ENCODE data around the gene PALM. TPM values are rescaled to one million over a fixed set of nuclear protein-coding genes. Genes with fewer than 3 reads are reported as not detected.
"Not testable (repeated sequence)": the region's sequence is repeated elsewhere in the genome, so short reads cannot be mapped to it uniquely, and the experiment has no call there.

Gene PALM
- total RNA-seq, 5 donors from 2014 or later (not counting 1 experiment from before 2014, with no cell fraction given), result 0.19 to 0.57 (median 0.41) TPM; not detected in 1

DNA sequence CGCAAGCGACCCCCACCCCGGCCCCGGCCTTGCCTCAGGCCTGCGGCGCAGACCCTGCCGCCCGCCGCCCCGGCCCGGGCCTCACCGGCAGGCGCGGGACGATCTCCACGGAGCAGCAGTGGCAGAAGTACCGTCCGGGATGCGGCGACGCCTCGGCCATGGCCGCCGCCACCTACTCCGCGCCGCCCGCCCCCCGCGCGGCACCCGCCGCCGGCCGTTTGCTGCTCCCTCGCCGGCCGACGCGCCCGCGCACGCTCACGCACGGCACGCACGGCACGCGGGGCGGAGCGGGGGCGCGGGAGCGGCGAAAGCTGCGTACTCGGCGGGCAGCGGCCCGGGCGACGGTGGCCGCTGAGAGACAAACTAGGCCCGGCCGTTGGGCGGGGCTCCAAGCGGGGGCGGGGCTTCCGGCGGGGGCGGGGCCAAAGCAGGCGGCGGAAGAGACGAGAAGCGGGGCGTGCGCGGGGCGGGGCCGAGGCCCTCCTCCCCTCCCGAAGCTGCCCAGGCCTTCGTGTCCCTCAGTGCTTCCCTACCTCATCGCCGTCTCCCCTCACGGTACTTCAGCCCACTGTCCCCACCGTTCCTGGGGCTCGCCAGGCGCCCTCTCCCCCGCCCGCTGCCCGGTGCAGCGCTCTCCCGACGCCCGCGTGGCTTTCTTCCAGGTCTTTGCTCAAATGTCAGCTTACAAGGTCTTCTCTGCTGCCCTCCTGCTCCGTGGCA, 45.6 kb upstream of the PALM start, which contains the start of gene RNF126:
TSS of gene RNF126 (minus strand) at position 253 of the 720 bp plus-strand sequence. CDS start at position 160, 93 bp downstream.
- CTCF ChIA-PET, result interaction anchor here in 1 of 2 donors (0.6 to 0.7 kb wide), 5 partner anchors 27 to 762 kb away, joined by 3 to 5 read pairs (median 3); partner anchors contain the start of genes BSG and PTBP1
- H3K27ac ChIP-seq (ENCODE audit: low read length), result peak within 1 kb of the TSS; percentile 98
- peak within 1 kb of the TSS; percentile 86 to 87 for H3K4me3 ChIP-seq (ENCODE audit: control insufficient read depth in 1 of 2, extremely low read depth in 1 of 2, low read length in 1 of 2)
- peaks cover 0 to 4% of the 10 kb centered on the region in 2 experiments for H3K27me3 ChIP-seq (replicated peaks in 1 of 2; ENCODE audit: control insufficient read depth in 2 of 2, extremely low read depth in 1 of 2, insufficient read depth in 2 of 2, low read length in 1 of 2)
- Mint-ChIP-seq H3K27me3 (no peaks in the 10 kb centered on the region), H3K27ac (peak within 1 kb of the TSS; percentile 97), H3K9me3 (no peaks in the 10 kb centered on the region), H3K4me3 (peak within 1 kb of the TSS; percentile 95 to 98 (median 96)), H3K36me3 (peaks cover 2% of the 10 kb centered on the region), H3K4me1 (peaks cover 35 to 47% (median 46%) of the 10 kb centered on the region in 3 donors)
- ATAC-seq (replicated peaks in 1 of 4), result peak; percentile 51 to 71 (median 59)
- no peaks in the 10 kb centered on the region for H3K9me3 ChIP-seq
- POLR2A ChIA-PET, result interaction anchor here in 1 of 2 donors (0.8 kb wide), 1 partner anchor 80 kb away, joined by 4 read pairs; no protein-coding TSS in a partner anchor
- peaks cover 12 to 61% of the 10 kb centered on the region in 2 experiments for H3K4me1 ChIP-seq (ENCODE audit: control insufficient read depth in 1 of 2, extremely low read depth in 1 of 2, insufficient read depth in 2 of 2, low read length in 2 of 2)
- DNase-seq, result peak; percentile 82 to 97 (median 92)
- H3K36me3 ChIP-seq (ENCODE audit: control insufficient read depth in 2 of 2, extremely low read depth in 1 of 2, insufficient read depth in 1 of 2, low read length in 1 of 2), result peaks cover 0 to 7% of the 10 kb centered on the region in 2 donors
- under 1% methylated on average over 93 of the region's 97 CpGs for WGBS (ENCODE audit: insufficient coverage)

DNA sequence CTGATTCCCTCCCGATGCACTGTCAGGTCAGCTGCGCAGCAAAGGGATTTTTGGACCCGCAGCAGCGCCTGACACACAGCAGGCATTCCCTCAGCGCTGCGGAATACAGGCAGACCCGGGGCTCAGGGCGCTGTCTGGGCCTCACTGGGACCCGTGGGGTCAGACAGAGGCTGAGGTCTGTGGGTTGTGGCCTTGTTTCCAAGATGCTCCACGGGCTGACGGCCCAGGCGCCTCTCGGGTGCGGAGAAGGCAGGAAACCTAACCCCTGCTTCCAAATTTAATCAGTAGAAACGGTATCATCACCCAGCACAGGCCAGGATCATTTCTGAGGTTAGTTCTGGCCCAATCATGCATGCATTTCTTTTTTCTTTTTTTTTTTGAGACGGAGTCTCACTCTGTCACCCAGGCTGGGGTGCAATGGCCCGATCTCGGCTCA, 45.0 kb upstream of the PALM start:
- DNase-seq (no peak), ATAC-seq (replicated peaks in 1 of 4) (no peak)
- Mint-ChIP-seq H3K27me3 (no peaks in the 10 kb centered on the region), H3K4me1 (peaks cover 33 to 47% (median 40%) of the 10 kb centered on the region in 3 donors), H3K4me3 (peak overlapping the region; percentile 73 to 98 (median 75)), H3K9me3 (no peaks in the 10 kb centered on the region), H3K36me3 (peaks cover 2% of the 10 kb centered on the region), H3K27ac (peak overlapping the region; percentile 89 to 91)
- WGBS (ENCODE audit: insufficient coverage), result 57% methylated on average over 15 of the region's 18 CpGs
- CTCF ChIA-PET, result interaction anchor here in 1 of 2 donors (0.6 kb wide), 1 partner anchor 133 kb away, joined by 3 read pairs; the partner anchor contains the start of gene PTBP1
- H3K27ac ChIP-seq (ENCODE audit: low read length), result peak overlapping the region; percentile 87
- H3K36me3 ChIP-seq (ENCODE audit: control insufficient read depth in 2 of 2, extremely low read depth in 1 of 2, insufficient read depth in 1 of 2, low read length in 1 of 2), result peaks cover 0 to 2% of the 10 kb centered on the region in 2 donors
- peaks cover 0 to 4% of the 10 kb centered on the region in 2 experiments for H3K27me3 ChIP-seq (replicated peaks in 1 of 2; ENCODE audit: control insufficient read depth in 2 of 2, extremely low read depth in 1 of 2, insufficient read depth in 2 of 2, low read length in 1 of 2)
- H3K4me3 ChIP-seq (ENCODE audit: control insufficient read depth in 1 of 2, extremely low read depth in 1 of 2, low read length in 1 of 2), result peak overlapping the region; percentile 33 to 46
- H3K9me3 ChIP-seq, result no peaks in the 10 kb centered on the region
- POLR2A ChIA-PET, result interaction anchor here in 1 of 2 donors (0.8 kb wide), 1 partner anchor 80 kb away, joined by 4 read pairs; no protein-coding TSS in a partner anchor
- H3K4me1 ChIP-seq (ENCODE audit: control insufficient read depth in 1 of 2, extremely low read depth in 1 of 2, insufficient read depth in 2 of 2, low read length in 2 of 2), result peaks cover 12 to 55% of the 10 kb centered on the region in 2 experiments

DNA sequence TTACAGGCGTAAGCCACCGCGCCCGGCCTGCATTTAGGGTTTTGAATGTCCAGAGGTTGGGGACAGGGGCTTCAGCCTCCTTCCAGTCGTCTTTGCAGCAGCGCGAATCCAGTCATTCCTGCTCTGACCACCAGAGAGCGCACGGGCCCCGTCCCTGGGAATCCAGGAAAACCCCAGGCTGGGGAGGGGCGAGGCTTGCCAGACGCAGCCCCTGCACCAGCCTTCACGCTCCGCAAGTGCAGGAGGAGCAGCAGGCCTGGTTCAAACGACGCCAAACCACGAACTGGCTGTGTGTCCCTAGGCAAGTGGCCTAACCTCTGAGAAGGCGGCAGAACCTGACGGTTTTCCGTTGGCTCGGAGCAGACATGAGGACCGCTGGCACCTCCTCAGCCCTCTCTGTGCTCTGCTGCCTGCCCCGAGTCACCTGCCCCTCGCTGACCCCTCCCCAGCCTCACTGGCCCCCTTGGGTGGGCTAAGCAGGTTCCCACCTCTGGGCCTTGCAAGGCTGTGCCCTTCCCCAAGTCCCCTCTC, 43.8 kb upstream of the PALM start:
- peak overlapping the region; percentile 48 to 74 for H3K27ac Mint-ChIP-seq
- CTCF ChIA-PET, result interaction anchor here in 1 of 2 donors (0.7 kb wide), 1 partner anchor 178 kb away, joined by 3 read pairs; no protein-coding TSS in a partner anchor
- peaks cover 2 to 3% of the 10 kb centered on the region in 2 donors for H3K27me3 Mint-ChIP-seq
- no peaks in the 10 kb centered on the region for H3K9me3 ChIP-seq
- peaks cover 6 to 43% of the 10 kb centered on the region in 2 experiments for H3K4me1 ChIP-seq (ENCODE audit: control insufficient read depth in 1 of 2, extremely low read depth in 1 of 2, insufficient read depth in 2 of 2, low read length in 2 of 2)
- no peak overlapping the region for H3K27ac ChIP-seq (ENCODE audit: low read length)
- peaks cover 0 to 7% of the 10 kb centered on the region in 2 experiments for H3K27me3 ChIP-seq (replicated peaks in 1 of 2; ENCODE audit: control insufficient read depth in 2 of 2, extremely low read depth in 1 of 2, insufficient read depth in 2 of 2, low read length in 1 of 2)
- POLR2A ChIA-PET, result no interaction called here
- H3K4me3 Mint-ChIP-seq, result peak overlapping the region; percentile 34 to 98 (median 51)
- ATAC-seq (replicated peaks in 1 of 4) (peak in 1 of 4 experiments; percentile 13), DNase-seq (peak; percentile 46 to 92 (median 72))
- peak overlapping the region in 1 of 2 donors; percentile 7 for H3K4me3 ChIP-seq (ENCODE audit: control insufficient read depth in 1 of 2, extremely low read depth in 1 of 2, low read length in 1 of 2)
- no peaks in the 10 kb centered on the region for H3K9me3 Mint-ChIP-seq
- H3K36me3 Mint-ChIP-seq, result peaks cover 2% of the 10 kb centered on the region
- H3K36me3 ChIP-seq (ENCODE audit: control insufficient read depth in 2 of 2, extremely low read depth in 1 of 2, insufficient read depth in 1 of 2, low read length in 1 of 2), result no peaks in the 10 kb centered on the region
- WGBS (ENCODE audit: insufficient coverage), result 11% methylated on average over 21 of the region's 24 CpGs
- H3K4me1 Mint-ChIP-seq, result peaks cover 23 to 41% (median 30%) of the 10 kb centered on the region in 3 donors

DNA sequence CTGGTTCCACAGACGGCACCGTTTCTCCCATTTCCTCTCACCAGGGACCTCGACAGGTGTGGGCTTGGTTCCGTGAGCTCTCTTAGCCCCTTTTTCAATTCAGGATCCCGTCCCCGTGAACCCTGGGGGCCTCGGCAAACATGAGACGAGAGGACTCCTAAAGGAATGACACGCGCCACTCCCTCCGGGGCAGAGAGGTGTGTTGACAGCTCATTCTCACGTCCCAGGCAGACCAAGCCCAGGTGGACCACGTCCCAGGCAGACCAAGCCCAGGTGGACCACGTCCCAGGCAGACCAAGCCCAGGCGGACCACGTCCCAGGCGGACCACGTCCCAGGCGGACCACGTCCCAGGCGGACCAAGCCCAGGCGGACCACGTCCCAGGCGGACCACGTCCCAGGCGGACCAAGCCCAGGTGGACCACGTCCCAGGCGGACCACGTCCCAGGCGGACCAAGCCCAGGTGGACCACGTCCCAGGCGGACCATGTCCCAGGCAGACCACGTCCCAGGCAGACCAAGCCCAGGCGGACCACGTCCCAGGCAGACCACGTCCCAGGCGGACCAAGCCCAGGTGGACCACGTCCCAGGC, 41.7 kb upstream of the PALM start:
- H3K4me3 Mint-ChIP-seq; H3K4me3 ChIP-seq (ENCODE audit: control insufficient read depth in 1 of 2, extremely low read depth in 1 of 2, low read length in 1 of 2); H3K27ac Mint-ChIP-seq; H3K27me3 Mint-ChIP-seq; H3K36me3 Mint-ChIP-seq; DNase-seq; H3K9me3 Mint-ChIP-seq; H3K9me3 ChIP-seq; ATAC-seq (replicated peaks in 1 of 4); H3K36me3 ChIP-seq (ENCODE audit: control insufficient read depth in 2 of 2, extremely low read depth in 1 of 2, insufficient read depth in 1 of 2, low read length in 1 of 2); H3K27ac ChIP-seq (ENCODE audit: low read length); POLR2A ChIA-PET: not testable (repeated sequence)
- 84% methylated on average over 28 of the region's 38 CpGs for WGBS (ENCODE audit: insufficient coverage)
- H3K4me1 ChIP-seq (ENCODE audit: control insufficient read depth in 1 of 2, extremely low read depth in 1 of 2, insufficient read depth in 2 of 2, low read length in 2 of 2), result peaks cover 4 to 22% of the 10 kb centered on the region in 2 experiments
- H3K27me3 ChIP-seq (replicated peaks in 1 of 2; ENCODE audit: control insufficient read depth in 2 of 2, extremely low read depth in 1 of 2, insufficient read depth in 2 of 2, low read length in 1 of 2), result peaks cover 0 to 23% of the 10 kb centered on the region in 2 experiments
- H3K4me1 Mint-ChIP-seq, result peaks cover 16 to 21% (median 18%) of the 10 kb centered on the region in 3 donors
- CTCF ChIA-PET, result interaction anchor here in 1 of 2 donors (0.7 kb wide), 1 partner anchor 12 kb away, joined by 3 read pairs; no protein-coding TSS in a partner anchor

DNA sequence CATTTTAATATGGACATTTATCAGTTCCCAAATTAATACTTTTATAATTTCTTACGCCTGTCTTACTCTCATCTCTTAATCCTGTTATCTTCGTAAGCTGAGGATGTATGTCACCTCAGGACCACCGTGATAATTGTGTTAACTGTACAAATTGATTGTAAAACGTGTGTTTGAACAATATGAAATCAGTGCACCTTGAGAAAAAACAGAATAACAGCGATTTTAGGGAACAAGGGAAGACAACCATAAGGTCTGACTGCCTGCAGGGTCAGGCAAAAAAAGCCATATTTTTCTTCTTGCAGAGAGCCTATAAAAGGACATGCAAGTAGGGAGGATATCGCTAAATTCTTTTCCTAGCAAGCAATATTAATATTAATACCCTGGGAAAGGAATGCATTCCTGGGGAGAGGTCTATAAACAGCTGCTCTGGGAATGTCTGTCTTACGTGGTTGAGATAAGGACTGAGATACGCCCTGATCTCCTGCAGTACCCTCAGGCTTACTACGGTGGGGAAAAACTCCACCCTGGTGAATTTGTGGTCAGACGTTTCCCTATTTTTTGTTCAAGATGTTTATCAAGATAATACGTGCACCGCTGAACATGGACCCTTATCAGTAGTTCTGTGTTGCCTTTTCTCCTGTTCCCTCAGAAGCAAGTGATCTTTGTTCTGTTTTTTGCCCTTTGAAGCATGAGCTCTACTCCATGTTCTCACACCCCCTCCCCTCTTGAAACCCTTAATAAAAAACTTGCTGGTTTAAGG, 39.9 kb upstream of the PALM start:
- DNase-seq; CTCF ChIA-PET; H3K4me3 Mint-ChIP-seq; H3K27ac Mint-ChIP-seq; ATAC-seq (replicated peaks in 1 of 4); H3K27ac ChIP-seq (ENCODE audit: low read length); H3K4me3 ChIP-seq (ENCODE audit: control insufficient read depth in 1 of 2, extremely low read depth in 1 of 2, low read length in 1 of 2); H3K36me3 Mint-ChIP-seq; H3K9me3 Mint-ChIP-seq; H3K27me3 Mint-ChIP-seq; H3K9me3 ChIP-seq; H3K36me3 ChIP-seq (ENCODE audit: control insufficient read depth in 2 of 2, extremely low read depth in 1 of 2, insufficient read depth in 1 of 2, low read length in 1 of 2): not testable (repeated sequence)
- H3K4me1 ChIP-seq (ENCODE audit: control insufficient read depth in 1 of 2, extremely low read depth in 1 of 2, insufficient read depth in 2 of 2, low read length in 2 of 2), result peaks cover 0 to 14% of the 10 kb centered on the region in 2 experiments
- POLR2A ChIA-PET, result interaction anchor here in 1 of 2 donors (0.6 kb wide), 1 partner anchor 524 kb away, joined by 3 read pairs; no protein-coding TSS in a partner anchor
- WGBS (ENCODE audit: insufficient coverage), result 17% methylated on average over 2 of the region's 12 CpGs
- H3K4me1 Mint-ChIP-seq, result peaks cover 9 to 16% (median 11%) of the 10 kb centered on the region in 3 donors
- peaks cover 0 to 41% of the 10 kb centered on the region in 2 experiments for H3K27me3 ChIP-seq (replicated peaks in 1 of 2; ENCODE audit: control insufficient read depth in 2 of 2, extremely low read depth in 1 of 2, insufficient read depth in 2 of 2, low read length in 1 of 2)

Measured in T-cell (primary cell).